GM12872 (cell line): ENCODE measurements around the gene HEATR5A.

Experiments used
- TF ChIP-seq, protein P1 (sequence below): IDR thresholded peaks from 3 replicates; pipeline ENCODE4 v1.5.1; 2011; ENCODE audit warnings: low read depth, mild to moderate bottlenecking, low read length, moderate library complexity; ENCODE audit not compliant: insufficient read depth

The HEATR5A gene

GRCh38 chr14:31405599-31406232, 14.6 kb downstream of the HEATR5A start:
- TF ChIP-seq, protein P1, sequence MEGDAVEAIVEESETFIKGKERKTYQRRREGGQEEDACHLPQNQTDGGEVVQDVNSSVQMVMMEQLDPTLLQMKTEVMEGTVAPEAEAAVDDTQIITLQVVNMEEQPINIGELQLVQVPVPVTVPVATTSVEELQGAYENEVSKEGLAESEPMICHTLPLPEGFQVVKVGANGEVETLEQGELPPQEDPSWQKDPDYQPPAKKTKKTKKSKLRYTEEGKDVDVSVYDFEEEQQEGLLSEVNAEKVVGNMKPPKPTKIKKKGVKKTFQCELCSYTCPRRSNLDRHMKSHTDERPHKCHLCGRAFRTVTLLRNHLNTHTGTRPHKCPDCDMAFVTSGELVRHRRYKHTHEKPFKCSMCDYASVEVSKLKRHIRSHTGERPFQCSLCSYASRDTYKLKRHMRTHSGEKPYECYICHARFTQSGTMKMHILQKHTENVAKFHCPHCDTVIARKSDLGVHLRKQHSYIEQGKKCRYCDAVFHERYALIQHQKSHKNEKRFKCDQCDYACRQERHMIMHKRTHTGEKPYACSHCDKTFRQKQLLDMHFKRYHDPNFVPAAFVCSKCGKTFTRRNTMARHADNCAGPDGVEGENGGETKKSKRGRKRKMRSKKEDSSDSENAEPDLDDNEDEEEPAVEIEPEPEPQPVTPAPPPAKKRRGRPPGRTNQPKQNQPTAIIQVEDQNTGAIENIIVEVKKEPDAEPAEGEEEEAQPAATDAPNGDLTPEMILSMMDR = no peak

GRCh38 chr14:31405106-31405505, 15.2 kb downstream of the HEATR5A start:
- TF ChIP-seq, protein P1 = no peak

DNA sequence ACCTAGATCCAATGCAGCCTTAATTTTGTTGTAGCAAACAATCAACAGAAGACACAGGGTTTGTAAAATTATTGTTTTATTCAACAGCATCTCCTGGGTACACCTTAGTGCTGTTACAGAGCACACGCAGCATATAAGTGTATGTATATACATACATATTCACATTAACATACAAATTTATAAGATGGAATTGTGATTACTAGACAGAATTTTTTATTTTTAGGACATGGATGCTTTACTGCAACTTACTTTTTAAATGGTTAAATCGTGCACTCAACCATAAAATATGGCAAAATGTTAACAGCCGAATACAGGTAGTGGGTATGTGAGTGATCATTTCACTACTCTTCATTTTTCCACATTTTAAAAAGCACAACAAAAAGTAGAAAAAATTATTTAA, 16.6 kb downstream of the HEATR5A start:
- TF ChIP-seq, protein P1 = no peak

DNA sequence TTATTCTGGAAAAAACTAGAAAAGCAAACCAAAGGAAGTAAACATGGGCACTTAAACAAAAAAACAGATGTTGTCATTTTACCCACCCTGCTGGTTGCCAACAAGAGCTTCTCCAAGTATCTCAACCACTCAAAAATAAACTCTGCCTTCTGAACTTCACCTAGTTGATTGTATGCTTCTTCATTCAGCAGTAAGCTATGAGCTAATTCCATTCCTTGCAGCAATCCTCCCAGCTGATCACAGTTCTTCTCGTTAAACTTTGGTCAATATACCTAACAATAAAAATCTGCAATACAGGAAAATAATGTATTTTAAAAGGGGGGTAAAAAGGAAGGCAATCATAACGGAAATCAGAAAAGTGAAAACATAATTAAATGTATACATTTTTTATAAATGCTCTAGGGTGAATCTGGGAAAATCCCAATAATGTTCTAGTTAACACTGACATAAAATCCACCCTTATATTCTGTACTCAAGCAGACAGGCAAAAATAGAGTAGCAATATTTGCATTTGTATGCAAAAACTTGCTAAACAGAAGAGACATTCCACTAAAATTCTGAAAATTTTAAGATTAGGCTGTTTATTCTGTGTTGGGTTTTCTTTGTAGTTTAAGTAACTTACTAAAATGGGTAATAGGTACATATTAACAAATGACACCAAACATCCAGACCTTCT, 17.4 kb downstream of the HEATR5A start:
- TF ChIP-seq, protein P1 = no peak

DNA sequence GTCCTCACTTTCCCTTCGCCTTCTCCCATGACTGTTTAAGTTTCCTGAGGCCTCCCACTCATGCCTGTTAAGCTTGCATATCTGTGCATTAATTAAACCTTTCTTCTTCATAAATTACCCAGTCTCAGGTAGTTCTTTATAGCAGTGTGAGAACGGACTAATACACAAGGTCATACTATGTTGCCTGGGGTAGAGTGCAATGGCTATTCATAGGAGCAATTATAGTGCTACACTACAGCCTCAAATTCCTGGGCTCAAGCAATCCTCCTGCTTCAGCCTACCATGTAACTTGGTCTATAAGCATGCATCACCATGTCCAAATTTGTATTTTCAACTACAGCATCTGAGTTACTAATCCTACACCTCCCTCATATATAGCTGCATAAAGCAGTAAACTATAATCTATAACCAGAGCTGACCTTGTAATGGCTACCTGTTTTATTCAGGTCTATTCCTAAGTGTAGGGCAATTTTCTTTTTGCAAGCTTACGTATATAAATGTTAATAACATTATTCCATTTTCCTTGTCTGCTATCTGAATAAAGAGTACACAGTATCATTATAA, 18.9 kb downstream of the HEATR5A start:
- TF ChIP-seq, protein P1 = no peak

DNA sequence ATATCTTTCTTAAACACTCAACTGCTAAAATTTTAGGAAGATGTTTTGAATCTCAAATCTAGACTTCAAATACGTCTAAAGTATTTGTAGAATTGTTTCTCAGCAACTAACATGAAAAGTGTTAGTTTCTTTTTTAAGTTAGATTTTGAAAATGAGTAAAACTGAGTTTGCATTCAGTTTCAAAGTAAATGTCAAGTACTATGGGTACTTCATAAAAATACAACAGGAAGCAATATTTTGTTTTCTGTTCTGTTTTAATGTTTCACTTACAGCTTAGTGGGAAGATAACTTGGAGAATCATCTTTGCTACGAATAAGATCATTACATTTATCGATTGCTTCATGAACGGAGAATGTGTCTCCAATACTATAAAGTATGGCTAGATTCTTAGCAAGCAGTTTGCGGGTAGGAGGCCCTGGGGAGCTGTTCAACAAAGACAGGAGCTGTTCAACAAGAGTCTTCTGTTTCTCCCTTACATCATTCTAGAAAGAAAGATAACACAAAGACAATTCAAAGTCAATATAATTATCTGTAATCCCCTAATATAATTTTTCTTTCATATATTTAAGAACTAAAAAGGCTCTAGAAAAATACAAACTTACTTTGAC, 20.2 kb downstream of the HEATR5A start:
- TF ChIP-seq, protein P1 = no peak

DNA sequence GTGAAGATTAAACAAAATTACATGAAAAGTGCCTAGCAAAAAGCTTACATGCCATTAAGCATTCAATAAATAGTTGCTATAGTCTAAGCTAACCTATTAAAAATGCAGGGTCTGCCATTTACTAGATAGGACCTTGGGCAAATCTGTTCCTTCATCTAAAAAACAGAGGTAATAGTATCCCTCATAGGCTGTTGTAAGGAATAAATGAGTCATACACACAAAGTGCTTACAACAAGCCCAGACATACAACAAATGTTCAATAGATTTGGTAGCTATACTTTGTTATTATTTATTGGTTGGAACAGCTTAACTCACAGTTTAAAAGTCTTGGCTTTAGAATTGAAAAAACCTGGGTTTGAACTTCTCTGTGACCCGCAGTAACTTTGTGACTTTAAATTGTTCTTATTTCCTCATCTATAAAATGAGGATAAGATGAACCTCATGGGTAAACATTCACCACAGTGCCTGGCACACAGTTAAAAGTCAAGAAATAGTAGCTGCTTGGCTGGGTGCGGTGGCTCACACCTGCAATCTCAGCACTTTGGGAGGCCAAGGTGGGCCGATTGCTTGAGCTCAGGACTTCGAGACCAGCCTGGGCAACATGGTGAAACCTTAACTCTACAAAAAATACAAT, 24.7 kb downstream of the HEATR5A start:
- TF ChIP-seq, protein P1 = no peak
